Prostate gland (tissue), 2 donors: ENCODE measurements around the gene HERC4. TPM values are rescaled to one million over a fixed set of nuclear protein-coding genes. Genes with fewer than 3 reads are reported as not detected.

Source experiments
- DNase-seq: peaks from one replicate; pipeline ENCODE4 v3.0.0-alpha.2; 2019; ENCODE audit warnings: low spot score
- H3K27ac ChIP-seq, 2 donors: fragments of 200-600 bp; sonication (generic); 2 replicates each; pipeline ENCODE4 v1.5.1; 2017 to 2019
- H3K27me3 ChIP-seq: fragments of 200-600 bp; sonication (generic); replicated peaks from 2 replicates; pipeline ENCODE4 v1.5.1; 2019; ENCODE audit not compliant: insufficient read depth
- H3K36me3 ChIP-seq, 2 donors: fragments of 200-600 bp; sonication (generic); 1 replicate in 1 of 2; 2 replicates in 1 of 2; pipeline versions ENCODE4 v1.5.1 to v1.8.1; 2017 to 2019
- H3K4me1 ChIP-seq: fragments of 200-600 bp; sonication (generic); replicated peaks from 2 replicates; pipeline ENCODE4 v1.5.1; 2019
- H3K4me3 ChIP-seq, 2 donors: fragments of 200-600 bp; sonication (generic); 2 replicates each; pipeline ENCODE4 v1.5.1; 2017 to 2019
- H3K9me3 ChIP-seq: fragments of 200-600 bp; sonication (generic); 2 replicates; pipeline ENCODE4 v1.5.1; 2017
- CTCF ChIP-seq, 4 experiments: fragments of 200-600 bp in 2 of 4; fragments of 450-650 bp in 2 of 4; sonication (generic) in 2 of 4; IDR thresholded peaks; 1 replicate in 3 of 4; 2 replicates in 1 of 4; pipeline ENCODE4 v1.5.1; 2016 to 2019; ENCODE audit warnings: antibody characterized with exemption in 4 of 4, mild to moderate bottlenecking in 2 of 4, moderate library complexity in 2 of 4
- POLR2A ChIP-seq: fragments of 450-650 bp; IDR thresholded peaks from one replicate; pipeline ENCODE4 v1.6.1; 2016; ENCODE audit warnings: antibody characterized with exemption, mild to moderate bottlenecking
- POLR2AphosphoS5 ChIP-seq: sonication (generic); formaldehyde crosslinking; IDR thresholded peaks from one replicate; pipeline ENCODE4 v1.6.1; 2017; ENCODE audit warnings: antibody characterized with exemption
- WGBS: methylation state at CpG from one replicate; pipeline ENCODE4 v1.1.5; 2018; 5-methylcytosine and 5-hydroxymethylcytosine counted together
- intact Hi-C: fragments of 100-400 bp; cut with DNase I; formaldehyde crosslinking; loops from one replicate; pipeline ENCODE4 v1.14.2; 2022
- total RNA-seq, 2 donors: library from RNA; depleted of rRNA; stranded (reverse); fragments of >200 nt; gene quantifications; one replicate each; pipeline ENCODE4 v1.1.0, GENCODE V29; 2016

Gene HERC4
- 10 to 100 TPM; 27.7 to 40.6 TPM for total RNA-seq

GRCh38 chr10:68074775-68075549, at the start of gene HERC4:
Gene HERC4, minus strand, starts transcription at chr10:68075283. Its CDS starts 2,175 bp downstream, at chr10:68073108.
- peak within 1 kb of the TSS; percentile 96 to 97 for H3K27ac ChIP-seq
- H3K27me3 ChIP-seq = no peaks in the 10 kb centered on the region
- TF ChIP-seq CTCF (IDR thresholded peaks at IDR 0.05) (peak in 1 of 4 experiments; percentile 0), POLR2A (peak; percentile 73), POLR2AphosphoS5 (peak; percentile 75)
- peak within 1 kb of the TSS; percentile 68 to 96 for H3K4me3 ChIP-seq
- no peaks in the 10 kb centered on the region for H3K9me3 ChIP-seq
- intact Hi-C loops = loop anchor here (10.0 kb wide), 3 partner anchors 190 to 260 kb away; partner anchors contain the start of genes HNRNPH3, PBLD and SIRT1
- DNase-seq = peak; percentile 93
- WGBS = under 1% methylated on average over 51 of the region's 64 CpGs
- H3K4me1 ChIP-seq = no peaks in the 10 kb centered on the region
- no peaks in the 10 kb centered on the region for H3K36me3 ChIP-seq

- Histone ChIP-seq H3K4me3 (no peak overlapping the region), H3K36me3 (no peaks in the 10 kb centered on the region), H3K4me1 (no peaks in the 10 kb centered on the region), H3K27ac (no peak overlapping the region), H3K9me3 (no peaks in the 10 kb centered on the region), H3K27me3 (no peaks in the 10 kb centered on the region)
- no peak for DNase-seq
- 80% methylated on average over 3 of the region's 3 CpGs for WGBS
- no peak for TF ChIP-seq POLR2AphosphoS5
- TF ChIP-seq CTCF (IDR thresholded peaks at IDR 0.05) = no peak
- TF ChIP-seq POLR2A = no peak
- intact Hi-C loops = no loop called here
Measured at GRCh38 chr10:68124718-68125117, 49.6 kb upstream of the HERC4 start.

- Histone ChIP-seq H3K4me3 (no peak overlapping the region), H3K9me3 (no peaks in the 10 kb centered on the region), H3K36me3 (no peaks in the 10 kb centered on the region), H3K27ac (no peak overlapping the region), H3K4me1 (no peaks in the 10 kb centered on the region), H3K27me3 (peaks cover 3% of the 10 kb centered on the region)
- WGBS = 87% methylated on average over 9 of the region's 9 CpGs
- no peak for TF ChIP-seq CTCF (IDR thresholded peaks at IDR 0.05)
- TF ChIP-seq POLR2A = no peak
- no peak for TF ChIP-seq POLR2AphosphoS5
- intact Hi-C loops = no loop called here
- DNase-seq = no peak
Measured at GRCh38 chr10:68121852-68122251, 46.8 kb upstream of the HERC4 start.

GRCh38 chr10:68121020-68121743, 46.1 kb upstream of the HERC4 start:
- no peaks in the 10 kb centered on the region for H3K4me1 ChIP-seq
- 87% methylated on average over 15 of the region's 15 CpGs for WGBS

More at GRCh38 chr10:68121020-68121743, 46.1 kb upstream of the HERC4 start:
- intact Hi-C loops = no loop called here
- Histone ChIP-seq H3K36me3 (no peaks in the 10 kb centered on the region), H3K4me3 (no peak overlapping the region), H3K9me3 (no peaks in the 10 kb centered on the region), H3K27ac (no peak overlapping the region), H3K27me3 (peaks cover 3% of the 10 kb centered on the region)
- TF ChIP-seq CTCF (IDR thresholded peaks at IDR 0.05) = no peak
- no peak for TF ChIP-seq POLR2A
- no peak for TF ChIP-seq POLR2AphosphoS5
- no peak for DNase-seq
